Measurements from ENCODE around the gene GXYLT1.

DNA sequence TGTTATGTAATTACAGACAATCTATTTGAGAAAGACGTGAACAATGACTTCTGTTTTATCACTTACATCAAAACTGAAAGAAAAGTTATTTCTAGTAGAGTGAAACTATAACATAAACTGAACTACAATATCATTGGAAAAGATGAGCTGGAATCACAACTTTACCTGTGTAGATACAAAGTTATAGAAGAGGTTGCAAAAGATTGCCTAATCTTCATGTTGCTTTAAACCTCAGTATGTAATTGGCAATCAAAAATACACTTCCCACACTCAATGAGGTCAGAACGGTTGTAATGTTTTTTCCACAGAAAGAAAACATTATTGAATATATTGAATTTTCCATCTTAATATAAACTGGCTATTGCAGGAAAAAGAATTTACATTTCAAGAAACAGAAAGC, 37.7 kb upstream of the GXYLT1 start:
- TF ChIP-seq CTCF (IDR thresholded peaks at IDR 0.05) (no peak), POLR2A (IDR thresholded peaks at IDR 0.05) (no peak)

Data from body of pancreas (tissue), 4 donors.